Right ventricle myocardium superior (tissue), 1 donor: ENCODE data around the gene SESN3. TPM values are rescaled to one million over a fixed set of nuclear protein-coding genes. Genes with fewer than 3 reads are reported as not detected.
"Not testable (repeated sequence)": the region's sequence is repeated elsewhere in the genome, so short reads cannot be mapped to it uniquely, and the experiment has no call there.

Source experiments
- ATAC-seq: fragments of 200-7000 bp; cut with Tn5 transposase; one replicate; pipeline ENCODE4 v1.9.1; 2020; ENCODE audit warnings: mild to moderate bottlenecking; ENCODE audit not compliant: poor library complexity
- DNase-seq: peaks from one replicate; pipeline ENCODE4 v3.0.0-alpha.2; 2020
- intact Hi-C: fragments of 100-400 bp; cut with DNase I; formaldehyde crosslinking; loops from one replicate; pipeline ENCODE4 v1.11.2; 2022
- total RNA-seq: library from RNA; stranded (reverse); fragmentation: NEBNext Ultra II Directional; extraction: Animal tissue kit (Norgen Biotek cat#: 25700); gene quantifications from one replicate; pipeline ENCODE4 v1.2.1, GENCODE V29; 2021
- donor health status: DM: no; HTN: yes; CAD: no; lungs with severe emphysema.

The SESN3 gene
- total RNA-seq, 1 donor from 2014 or later = 4.8 TPM

DNA sequence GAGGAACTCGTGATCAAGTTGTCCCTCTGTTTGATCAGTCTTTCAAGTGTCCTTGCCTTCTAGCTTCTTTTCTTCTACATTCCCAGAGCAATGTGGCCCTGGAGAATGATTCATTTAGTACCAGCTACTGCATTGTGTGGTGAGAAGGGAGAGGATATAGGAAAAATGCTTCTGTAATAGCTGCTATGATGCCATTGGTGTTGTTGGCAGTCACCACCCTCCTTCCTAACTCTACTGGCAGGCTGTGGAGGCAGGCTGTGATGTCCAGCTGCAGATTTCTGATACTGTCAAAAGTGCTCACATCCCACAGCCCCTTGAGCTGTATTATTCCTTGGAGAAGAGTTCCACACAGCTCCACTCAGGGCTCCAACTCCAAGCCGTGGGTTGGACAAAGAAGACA, 88.6 kb downstream of the SESN3 start:
- intact Hi-C loops = no loop called here
- no peak for ATAC-seq
- no peak for DNase-seq

DNA sequence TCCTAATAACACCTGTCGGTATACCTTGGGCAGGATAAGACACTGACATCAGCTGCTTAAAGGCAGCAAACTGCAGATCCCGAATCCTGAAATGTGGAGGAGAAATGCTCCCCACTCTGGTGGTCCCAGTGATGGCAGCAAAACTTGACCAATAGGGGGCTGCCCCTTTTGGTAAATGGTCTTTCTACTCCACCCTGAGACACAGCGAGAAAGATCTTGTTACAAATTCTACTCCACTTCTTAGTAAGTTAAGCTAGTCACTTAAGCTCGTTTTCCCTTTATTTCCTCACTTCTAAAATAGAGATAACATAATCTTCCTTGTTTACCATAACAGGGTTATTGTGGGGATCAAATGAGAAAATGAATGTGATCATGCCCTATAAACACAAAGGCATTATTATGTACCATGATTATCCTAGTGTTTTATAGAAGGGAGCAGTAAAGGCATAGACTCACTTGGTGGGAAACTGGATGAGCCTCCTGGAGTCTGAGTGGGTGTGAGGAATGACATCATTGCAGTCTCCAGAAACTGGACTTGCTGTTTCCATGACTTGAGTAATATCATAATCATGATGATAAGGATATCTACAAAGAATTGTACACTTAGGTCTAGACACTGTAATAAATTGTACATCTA, 90.5 kb downstream of the SESN3 start:
- intact Hi-C loops = no loop called here
- no peak for DNase-seq
- no peak for ATAC-seq

DNA sequence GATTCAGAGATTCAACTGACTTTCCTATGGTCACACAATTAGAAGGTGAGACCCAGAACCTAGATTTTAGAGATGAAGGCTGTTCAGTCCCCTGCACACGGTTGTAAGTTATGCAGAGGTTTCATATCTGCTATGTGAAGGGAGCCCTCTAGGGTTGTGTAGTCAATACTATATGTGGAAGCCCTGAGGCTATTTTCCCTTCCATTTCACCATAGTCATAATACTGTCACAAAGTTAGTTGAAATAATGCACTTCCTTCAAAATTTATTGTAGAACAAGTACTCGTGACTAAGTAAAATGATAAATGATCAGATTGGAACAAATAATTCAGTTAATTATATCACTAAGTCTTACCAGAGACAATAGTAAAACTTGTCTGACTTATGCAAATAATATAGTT, 92.6 kb downstream of the SESN3 start:
- intact Hi-C loops = no loop called here
- DNase-seq = no peak
- ATAC-seq = peak; percentile 38

DNA sequence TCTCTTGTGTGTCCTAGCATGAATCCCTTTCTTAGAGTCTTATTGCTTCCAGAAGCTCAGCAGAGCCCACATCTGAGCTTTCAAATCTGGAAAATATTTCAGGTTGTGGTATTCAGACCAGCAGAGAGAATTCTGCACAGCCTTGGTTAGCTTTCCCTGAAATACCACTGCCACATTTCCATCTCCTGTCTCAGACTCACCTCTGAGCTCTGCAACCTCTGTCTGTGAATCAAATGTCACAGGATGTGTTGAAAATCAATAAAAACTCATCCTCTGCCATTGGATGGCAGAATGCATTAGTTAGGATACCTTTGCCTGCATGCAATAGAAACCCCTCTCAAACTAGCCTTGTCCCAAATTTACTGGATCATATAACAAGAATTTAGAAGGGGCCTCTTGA, 93.7 kb downstream of the SESN3 start:
- DNase-seq (no peak), ATAC-seq (no peak)
- intact Hi-C loops = no loop called here

DNA sequence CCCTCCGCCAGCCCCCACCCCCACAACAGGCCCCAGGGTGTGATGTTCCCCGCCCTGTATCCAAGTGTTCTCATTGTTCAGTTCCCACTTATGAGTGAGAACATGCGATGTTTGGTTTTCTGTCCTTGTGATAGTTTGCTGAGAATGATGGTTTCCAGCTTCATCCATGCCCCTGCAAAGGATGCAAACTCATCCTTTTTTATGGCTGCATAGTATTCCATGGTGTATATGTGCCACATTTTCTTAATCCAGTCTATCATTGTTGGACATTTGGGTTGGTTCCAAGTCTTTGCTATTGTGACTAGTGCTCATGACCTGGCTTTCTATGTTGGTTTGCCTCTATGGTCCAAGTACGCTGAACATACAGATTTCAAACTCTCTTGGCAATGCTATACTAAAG, 94.3 kb downstream of the SESN3 start:
- ATAC-seq, intact Hi-C loops, DNase-seq: not testable (repeated sequence)

DNA sequence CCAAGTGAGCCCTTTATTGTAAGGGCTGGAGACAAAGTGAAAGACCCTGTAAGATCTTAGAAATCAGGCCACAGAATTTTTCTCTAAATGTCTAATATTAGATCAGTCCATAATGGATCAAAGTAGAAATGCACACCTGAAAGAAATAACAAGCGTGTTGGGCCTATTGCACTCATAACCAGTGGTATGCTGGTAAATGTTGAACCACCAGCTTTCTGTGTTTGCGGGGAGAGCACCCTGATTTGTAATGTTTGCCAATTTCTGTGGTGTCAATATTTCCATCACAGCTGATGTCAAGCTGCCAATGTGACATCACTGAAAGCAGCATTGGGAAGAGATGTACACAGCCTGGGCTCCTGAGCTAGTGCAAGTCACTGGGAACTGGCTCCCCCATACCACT, 95.1 kb downstream of the SESN3 start:
- no peak for ATAC-seq
- DNase-seq = no peak
- intact Hi-C loops = no loop called here

DNA sequence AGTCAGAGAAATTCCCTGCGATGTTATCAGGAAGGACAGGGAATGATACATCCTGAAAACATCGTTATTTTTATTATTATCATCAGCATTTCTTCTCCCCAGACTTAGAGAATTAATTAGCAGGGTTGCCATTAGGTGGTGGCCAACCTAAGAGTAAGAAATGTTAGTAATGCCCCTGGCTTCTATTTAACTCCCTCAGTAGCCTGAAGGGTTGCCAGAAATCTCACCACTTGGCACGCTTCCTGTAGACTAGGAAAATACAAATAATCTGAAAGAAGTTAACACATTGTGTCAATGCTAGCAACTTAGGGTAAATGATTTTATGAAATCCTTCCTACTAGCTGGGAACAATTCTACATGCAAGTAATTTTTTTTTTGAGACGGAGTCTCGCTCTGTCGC, 95.8 kb downstream of the SESN3 start:
- ATAC-seq (no peak), DNase-seq (no peak)
- intact Hi-C loops = no loop called here

DNA sequence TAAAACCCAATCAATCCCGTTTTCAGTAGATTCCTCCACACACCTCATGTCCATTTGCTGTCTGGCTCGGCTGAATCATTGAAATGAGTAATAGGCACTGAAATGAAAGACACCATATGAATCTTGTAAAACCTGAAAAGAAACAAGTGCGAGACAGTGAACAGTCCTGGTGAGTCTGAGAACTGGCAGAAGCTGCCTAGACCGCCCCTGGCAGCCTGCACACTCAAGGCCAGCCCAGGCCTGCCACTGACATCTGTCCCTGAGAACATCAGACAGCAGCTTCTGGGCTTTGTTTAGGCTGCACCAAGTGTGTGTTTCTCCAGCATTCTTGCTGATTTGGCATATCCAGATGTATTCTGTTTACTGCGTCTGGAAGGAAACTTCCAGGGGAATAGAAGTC, 96.5 kb downstream of the SESN3 start:
- no peak for DNase-seq
- no peak for ATAC-seq
- intact Hi-C loops = no loop called here

DNA sequence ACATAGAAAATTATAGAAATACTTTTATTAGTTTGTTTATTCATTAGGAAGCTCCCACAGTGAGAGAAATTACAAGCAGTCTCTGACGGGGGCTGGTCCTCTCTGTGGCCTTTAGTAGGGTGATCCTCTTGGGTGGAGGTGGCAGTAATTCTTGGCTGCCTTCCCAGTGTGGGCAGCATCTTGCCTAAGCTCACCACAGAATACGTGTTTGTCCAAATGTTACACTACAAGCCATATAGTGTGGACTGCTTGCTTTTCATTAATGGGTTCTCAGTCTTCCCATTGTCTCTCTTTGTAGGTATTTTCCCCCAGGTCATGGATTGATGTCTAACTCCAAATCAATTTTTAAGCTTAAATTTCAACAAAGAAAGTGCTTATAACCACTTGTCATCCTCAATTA, 98.0 kb downstream of the SESN3 start:
- no peak for DNase-seq
- no peak for ATAC-seq
- intact Hi-C loops = no loop called here

DNA sequence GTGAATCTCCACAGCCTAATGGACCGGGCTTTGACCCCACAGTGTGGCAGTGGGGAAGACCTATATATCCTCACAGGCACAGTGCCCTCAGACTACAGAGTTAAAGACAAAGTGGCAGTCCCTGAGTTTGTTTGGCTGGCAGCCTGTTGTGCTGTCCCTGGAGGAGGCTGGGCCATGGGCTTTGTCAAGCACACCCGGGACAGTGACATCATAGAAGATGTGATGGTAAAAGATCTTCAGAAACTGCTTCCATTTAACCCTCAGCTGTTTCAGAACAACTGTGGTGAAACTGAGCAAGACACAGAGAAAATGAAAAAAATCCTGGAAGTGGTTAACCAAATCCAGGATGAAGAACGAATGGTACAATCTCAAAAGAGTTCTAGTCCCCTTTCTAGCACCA, 102.4 kb downstream of the SESN3 start:
- intact Hi-C loops = no loop called here
- ATAC-seq (no peak), DNase-seq (no peak)

DNA sequence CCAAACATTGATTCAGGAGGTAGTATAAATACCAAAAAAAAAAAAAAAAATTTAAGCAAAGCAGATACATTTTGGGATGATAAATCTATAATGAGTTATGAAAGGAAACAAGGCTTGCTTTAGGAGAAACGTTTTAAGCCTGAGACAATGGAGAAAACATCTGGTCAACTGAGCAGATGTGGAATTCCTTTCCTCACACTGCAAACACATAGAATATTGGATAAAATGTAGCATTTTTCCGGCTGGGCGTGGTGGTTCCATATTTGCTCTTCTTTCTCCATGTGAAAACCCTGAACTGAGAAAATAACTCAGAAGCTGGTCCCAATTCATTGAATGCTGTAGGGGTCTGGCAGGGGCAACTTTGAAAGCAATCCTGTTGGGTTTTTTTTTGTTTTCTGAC, 107.4 kb downstream of the SESN3 start:
- ATAC-seq (no peak), DNase-seq (no peak)
- intact Hi-C loops = no loop called here

DNA sequence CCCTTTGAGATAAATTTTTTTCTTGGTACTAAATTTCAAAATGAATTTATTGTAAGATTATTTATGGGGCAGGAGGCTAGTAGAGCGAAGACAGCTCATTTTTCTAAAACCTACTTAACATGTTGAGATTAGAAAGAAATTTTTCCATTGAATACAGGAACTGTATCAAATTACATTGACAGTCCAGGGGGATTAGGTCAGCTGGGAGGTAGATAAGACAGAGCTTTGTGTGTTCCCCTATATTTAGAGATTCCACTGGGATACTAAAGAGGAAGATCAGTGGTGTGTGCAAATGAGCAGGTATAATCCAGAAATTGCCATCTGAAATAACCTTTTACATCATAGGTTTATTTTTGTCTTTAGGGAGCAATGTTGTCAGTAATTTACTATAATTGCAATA, 109.3 kb downstream of the SESN3 start:
- no peak for ATAC-seq
- DNase-seq = no peak
- intact Hi-C loops = no loop called here

DNA sequence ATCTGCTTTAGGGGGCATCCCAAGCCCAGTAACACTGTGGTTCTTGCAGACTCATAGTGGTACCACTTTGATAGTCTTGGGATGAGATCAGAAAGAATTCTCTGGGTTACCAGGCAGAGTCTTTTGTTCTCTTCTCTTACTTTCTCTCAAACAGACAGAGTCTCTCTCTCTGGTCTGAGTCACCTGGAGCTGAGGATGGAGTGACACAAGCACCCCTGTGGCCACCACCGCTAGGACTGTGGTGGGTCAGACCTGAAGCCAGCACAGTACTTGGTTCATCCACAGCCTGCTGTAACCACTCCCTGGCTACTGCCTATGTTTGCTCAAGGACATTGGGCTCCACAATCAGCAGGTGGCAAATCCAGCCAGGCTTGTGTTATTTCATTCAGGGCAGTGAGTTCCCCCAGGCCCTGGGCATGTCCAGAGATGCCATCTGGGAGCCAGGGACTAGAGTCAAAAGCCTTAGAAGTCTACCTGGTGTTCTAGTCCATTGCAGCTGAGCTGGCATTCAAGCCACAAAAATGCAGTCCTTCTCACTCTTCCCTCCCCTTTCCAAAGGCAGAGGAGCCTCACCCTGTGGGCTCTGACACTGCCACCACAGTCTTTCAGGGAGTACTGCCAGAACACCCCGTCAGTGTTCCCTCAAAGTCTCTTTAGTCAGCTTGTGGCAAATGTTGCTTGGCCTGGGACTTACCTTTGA, 111.5 kb downstream of the SESN3 start:
- DNase-seq (no peak), ATAC-seq (no peak)
- intact Hi-C loops = no loop called here

DNA sequence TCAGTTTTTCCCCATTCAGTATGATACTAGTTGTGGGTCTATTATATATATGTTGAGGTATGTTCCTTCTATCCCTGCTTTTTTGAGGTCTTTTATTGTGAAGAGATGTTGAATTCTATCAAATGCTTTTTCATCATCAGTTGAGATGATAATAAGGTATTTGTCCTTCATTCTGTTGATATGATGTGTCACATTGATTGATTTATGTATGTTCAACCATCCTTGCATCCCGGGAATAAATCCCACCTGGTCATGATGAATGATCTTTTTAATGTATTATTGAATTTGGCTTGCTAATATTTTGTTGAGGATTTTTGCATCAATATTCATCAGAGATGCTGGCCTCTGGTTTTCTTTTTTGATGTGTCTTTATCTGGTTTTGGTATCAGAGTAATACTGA, 115.4 kb downstream of the SESN3 start:
- DNase-seq = no peak
- intact Hi-C loops = no loop called here
- ATAC-seq = no peak

Other genes starting within 250 kb of the SESN3 start
- not detected for gene KDM4E, start 205.9 kb downstream of the SESN3 start, total RNA-seq
- gene KDM4F, start 181.8 kb downstream of the SESN3 start, total RNA-seq = not detected
- 18.2 TPM for gene SRSF8, start 164.3 kb downstream of the SESN3 start, total RNA-seq
- gene ENDOD1, start 141.4 kb downstream of the SESN3 start, total RNA-seq = 10.4 TPM